ENCODE data around the gene KDM4C. TPM values are rescaled to one million over a fixed set of nuclear protein-coding genes. Genes with fewer than 3 reads are reported as not detected.

KDM4C gene
- polyA plus RNA-seq, 1 donor (not counting 4 experiments of a cell fraction or from before 2014, with no cell fraction given): 17.2 TPM

DNA sequence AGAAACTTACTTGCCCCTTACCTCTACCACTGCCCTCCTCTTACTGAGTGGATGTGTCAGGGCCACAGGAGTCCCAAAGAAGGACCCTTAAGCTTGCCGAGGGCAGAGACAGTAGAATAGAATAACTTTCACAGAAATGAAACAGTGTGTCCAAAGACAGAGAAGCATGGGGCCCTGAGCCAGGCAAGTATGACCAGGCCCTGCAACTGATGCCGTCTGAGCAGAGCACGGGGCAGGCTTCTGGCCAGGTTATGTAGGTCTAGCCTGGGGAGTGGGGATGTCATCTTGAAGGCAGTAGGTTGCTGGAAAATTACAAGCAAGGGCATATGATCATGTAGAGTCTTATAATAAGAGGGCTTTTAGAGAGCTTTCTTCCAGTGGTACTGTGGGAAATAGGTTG, 415.4 kb downstream of the KDM4C start:
- Histone ChIP-seq H2AFZ (ENCODE audit: control insufficient read depth, low read length) (no peak overlapping the region), H3K4me3 (ENCODE audit: control insufficient read depth in 2 of 3, extremely low read depth in 1 of 3, insufficient read depth in 2 of 3, low read depth in 1 of 3, low read length in 3 of 3) (no peak overlapping the region), H3K4me2 (ENCODE audit: control insufficient read depth, extremely low read depth, insufficient read depth, low read depth, low read length) (no peak overlapping the region), H4K20me1 (ENCODE audit: control insufficient read depth, extremely low read depth, insufficient read depth, low read length) (no peaks in the 10 kb centered on the region), H3K36me3 (ENCODE audit: control insufficient read depth in 2 of 2, extremely low read depth in 1 of 2, insufficient read depth in 2 of 2, low read length in 2 of 2) (peaks cover 5 to 10% of the 10 kb centered on the region in 2 experiments), H3K9me3 (ENCODE audit: control insufficient read depth, low read depth, low read length) (no peaks in the 10 kb centered on the region), H3K27me3 (ENCODE audit: control insufficient read depth, extremely low read depth, insufficient read depth, low read length) (no peaks in the 10 kb centered on the region), H3K4me1 (ENCODE audit: control insufficient read depth, extremely low read depth, insufficient read depth, low read length) (peaks cover 4% of the 10 kb centered on the region), H3K9ac (ENCODE audit: control insufficient read depth, extremely low read depth, insufficient read depth, low read length) (no peak overlapping the region), H3K27ac (ENCODE audit: control insufficient read depth, insufficient read depth, low read length) (no peak overlapping the region), H3K79me2 (ENCODE audit: control insufficient read depth, insufficient read depth, low read length) (no peaks in the 10 kb centered on the region), H3K9me1 (ENCODE audit: control insufficient read depth, extremely low read depth, insufficient read depth, low read length) (no peaks in the 10 kb centered on the region)
- dilution Hi-C loops (cut with MboI; ENCODE audit: extremely low pct_ligation_motif_present, low sequenced_read_pairs): no loop called here
- DNase-seq (ENCODE audit: low read depth, low spot score): no peak
- TF ChIP-seq EZH2 (IDR thresholded peaks at IDR 0.05; ENCODE audit: low read length) (no peak), CTCF (optimal IDR thresholded peaks at IDR 0.05 in 1 of 3, IDR thresholded peaks at IDR 0.05 in 1 of 3, conservative IDR thresholded peaks at IDR 0.05 in 1 of 3; ENCODE audit: extremely low read depth in 1 of 3, insufficient read depth in 2 of 3, low read length in 3 of 3) (no peak)
- FAIRE-seq: no peak

DNA sequence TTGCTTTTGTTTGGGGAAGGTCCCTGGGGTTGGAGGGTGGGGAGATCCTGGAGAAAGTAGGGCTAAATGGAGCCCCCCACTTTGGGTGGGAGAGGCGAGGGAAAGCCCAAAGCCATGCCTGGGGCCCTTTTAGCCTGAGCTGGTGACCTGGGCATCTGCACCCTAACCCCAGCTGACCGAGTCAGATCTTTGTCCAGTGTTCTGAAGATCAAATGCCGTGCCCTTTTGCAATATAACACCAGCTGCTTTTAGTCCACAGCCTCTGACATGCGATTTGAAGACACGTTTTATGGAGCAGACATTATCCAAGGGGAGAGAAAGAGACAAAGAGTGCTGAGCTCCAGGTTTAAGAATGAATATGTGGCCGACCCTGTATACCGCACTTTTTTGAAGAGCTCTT, 416.5 kb downstream of the KDM4C start:
- Histone ChIP-seq H3K9ac (ENCODE audit: control insufficient read depth, extremely low read depth, insufficient read depth, low read length) (no peak overlapping the region), H3K27me3 (ENCODE audit: control insufficient read depth, extremely low read depth, insufficient read depth, low read length) (no peaks in the 10 kb centered on the region), H3K36me3 (ENCODE audit: control insufficient read depth in 2 of 2, extremely low read depth in 1 of 2, insufficient read depth in 2 of 2, low read length in 2 of 2) (peaks cover 5 to 10% of the 10 kb centered on the region in 2 experiments), H3K4me1 (ENCODE audit: control insufficient read depth, extremely low read depth, insufficient read depth, low read length) (peaks cover 4% of the 10 kb centered on the region), H4K20me1 (ENCODE audit: control insufficient read depth, extremely low read depth, insufficient read depth, low read length) (no peaks in the 10 kb centered on the region), H3K4me2 (ENCODE audit: control insufficient read depth, extremely low read depth, insufficient read depth, low read depth, low read length) (no peak overlapping the region), H3K79me2 (ENCODE audit: control insufficient read depth, insufficient read depth, low read length) (no peaks in the 10 kb centered on the region), H3K4me3 (ENCODE audit: control insufficient read depth in 2 of 3, extremely low read depth in 1 of 3, insufficient read depth in 2 of 3, low read depth in 1 of 3, low read length in 3 of 3) (no peak overlapping the region), H2AFZ (ENCODE audit: control insufficient read depth, low read length) (no peak overlapping the region), H3K9me3 (ENCODE audit: control insufficient read depth, low read depth, low read length) (no peaks in the 10 kb centered on the region), H3K27ac (ENCODE audit: control insufficient read depth, insufficient read depth, low read length) (no peak overlapping the region), H3K9me1 (ENCODE audit: control insufficient read depth, extremely low read depth, insufficient read depth, low read length) (no peaks in the 10 kb centered on the region)
- FAIRE-seq (no peak), DNase-seq (ENCODE audit: low read depth, low spot score) (no peak)
- dilution Hi-C loops (cut with MboI; ENCODE audit: extremely low pct_ligation_motif_present, low sequenced_read_pairs): no loop called here
- TF ChIP-seq CTCF (optimal IDR thresholded peaks at IDR 0.05 in 1 of 3, IDR thresholded peaks at IDR 0.05 in 1 of 3, conservative IDR thresholded peaks at IDR 0.05 in 1 of 3; ENCODE audit: extremely low read depth in 1 of 3, insufficient read depth in 2 of 3, low read length in 3 of 3): no peak
- no peak for TF ChIP-seq EZH2 (IDR thresholded peaks at IDR 0.05; ENCODE audit: low read length)
